ENCODE measurements around the gene TP53BP2.

DNA sequence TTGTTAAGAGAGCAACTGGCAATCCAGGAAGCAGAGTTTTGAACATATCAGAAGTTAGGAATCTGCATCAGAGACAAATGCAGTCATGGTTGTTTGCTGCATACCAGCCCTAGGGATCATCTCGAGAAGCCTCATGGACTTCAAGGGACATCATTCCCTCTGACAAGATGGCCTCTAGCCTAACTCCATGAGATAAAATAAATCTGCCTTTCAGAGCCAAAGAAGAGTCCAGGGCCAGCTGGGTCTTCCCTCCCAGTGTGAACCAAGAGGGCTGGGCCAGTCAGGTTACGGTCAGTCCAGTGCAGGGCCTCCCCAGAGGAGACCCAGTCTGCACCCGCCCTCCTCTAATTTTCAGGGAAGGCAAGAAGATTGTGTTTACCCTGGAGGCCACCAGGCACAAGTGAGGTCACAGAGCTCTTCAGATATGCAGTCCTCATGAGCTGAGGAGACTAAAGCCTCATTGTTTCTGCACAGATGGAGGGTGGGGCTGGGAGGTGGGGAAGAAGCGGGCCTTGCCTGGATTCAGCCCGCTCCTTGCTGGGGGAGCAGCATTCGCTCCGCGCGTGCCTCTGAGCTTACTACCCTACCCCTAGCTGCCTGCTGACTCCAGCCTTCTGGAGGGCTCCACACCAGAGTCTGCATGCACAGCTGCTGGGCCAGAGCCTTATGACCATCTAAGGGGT lies 80.6 kb downstream of the TP53BP2 start:
- no peak for TF ChIP-seq CTCF (IDR thresholded peaks at IDR 0.05; ENCODE audit: low read depth, low read length, missing input control)
- TF ChIP-seq TAF1 (conservative IDR thresholded peaks at IDR 0.05) = no peak
- no peak for TF ChIP-seq GABPA (IDR thresholded peaks at IDR 0.05 in 1 of 2, conservative IDR thresholded peaks at IDR 0.05 in 1 of 2)
- no peak for TF ChIP-seq ZBTB33 (IDR thresholded peaks at IDR 0.05)
- TF ChIP-seq RAD21 (IDR thresholded peaks at IDR 0.05) = no peak
- no peak for TF ChIP-seq NR2F2 (IDR thresholded peaks at IDR 0.05)
- no peak for TF ChIP-seq HNF4G (IDR thresholded peaks at IDR 0.05)
- TF ChIP-seq REST (IDR thresholded peaks at IDR 0.05) = no peak

Measured in liver (tissue), 3 donors.